ENCODE measurements around the gene ENAH.
A peak's percentile ranks its signal among the peaks of the same experiment; 100 is the strongest.

GRCh38 chr1:225651872-225652728 is 823 bp downstream of the ENAH start:
- 0 out of 2 replicates have a peak, but pooled peaks have one; percentile 23 for TF ChIP-seq POLR2AphosphoS5 (IDR thresholded peaks at IDR 0.05; ENCODE audit: low read depth)
- no peak for TF ChIP-seq STAT1 (IDR thresholded peaks at IDR 0.05; ENCODE audit: unreplicated experiment)
- TF ChIP-seq CTCF (conservative IDR thresholded peaks at IDR 0.05; ENCODE audit: low read depth in 2 of 2), result peak in 1 of 2 experiments; percentile 30; a peak in 2 of 4 replicates
- no peak for TF ChIP-seq EZH2 (IDR thresholded peaks at IDR 0.05; ENCODE audit: low read depth, unreplicated experiment)
